Measurements from ENCODE around the gene ITSN1.

Gene ITSN1

GRCh38 chr21:33767960-33768359 is 125.7 kb downstream of the ITSN1 start:
- in situ Hi-C loops (cut with MboI; ENCODE audit: low sequenced_read_pairs, unreplicated experiment): no loop called here
- no peak for TF ChIP-seq CTCF (IDR thresholded peaks at IDR 0.05; ENCODE audit: borderline replicate concordance, control extremely low read depth, extremely low read depth, insufficient read depth, missing control alignments)
- no peak for DNase-seq (ENCODE audit: low spot score)

- in situ Hi-C loops (cut with MboI; ENCODE audit: low sequenced_read_pairs, unreplicated experiment): no loop called here
- DNase-seq (ENCODE audit: low spot score): no peak
- no peak for TF ChIP-seq CTCF (IDR thresholded peaks at IDR 0.05; ENCODE audit: borderline replicate concordance, control extremely low read depth, extremely low read depth, insufficient read depth, missing control alignments)
Observed at GRCh38 chr21:33769057-33769456, 126.8 kb downstream of the ITSN1 start.

DNA sequence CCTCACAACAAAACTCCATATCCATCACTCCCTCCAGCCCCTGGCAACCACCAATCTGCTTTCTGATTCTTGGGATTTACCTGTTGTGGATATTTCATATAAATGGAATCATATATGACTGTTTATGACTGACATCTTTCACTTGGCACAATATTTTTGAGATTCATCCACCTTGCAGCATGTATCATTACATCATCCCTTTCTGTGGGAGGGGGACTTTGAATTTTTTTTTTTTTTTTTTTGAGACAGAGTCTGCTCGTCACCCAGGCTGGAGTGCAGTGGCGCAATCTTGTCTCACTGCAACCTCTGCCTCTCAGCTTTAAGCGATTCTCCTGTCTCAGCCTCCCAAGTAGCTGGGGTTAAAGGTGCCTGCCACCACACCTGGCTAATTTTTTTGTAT is 128.2 kb downstream of the ITSN1 start:
- in situ Hi-C loops (cut with MboI; ENCODE audit: low sequenced_read_pairs, unreplicated experiment): no loop called here
- TF ChIP-seq CTCF (IDR thresholded peaks at IDR 0.05; ENCODE audit: borderline replicate concordance, control extremely low read depth, extremely low read depth, insufficient read depth, missing control alignments): no peak
- DNase-seq (ENCODE audit: low spot score): no peak

DNA sequence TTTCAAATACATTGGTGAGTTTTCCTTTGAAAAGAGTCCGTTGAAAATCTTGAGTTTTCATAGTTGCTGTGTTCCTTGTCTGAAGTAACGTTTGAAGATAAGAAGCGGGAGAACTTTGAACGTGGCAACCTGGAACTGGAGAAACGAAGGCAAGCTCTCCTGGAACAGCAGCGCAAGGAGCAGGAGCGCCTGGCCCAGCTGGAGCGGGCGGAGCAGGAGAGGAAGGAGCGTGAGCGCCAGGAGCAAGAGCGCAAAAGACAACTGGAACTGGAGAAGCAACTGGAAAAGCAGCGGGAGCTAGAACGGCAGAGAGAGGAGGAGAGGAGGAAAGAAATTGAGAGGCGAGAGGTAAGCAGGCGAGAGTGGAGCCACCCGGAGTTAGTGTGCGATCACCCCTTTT is 129.7 kb downstream of the ITSN1 start:
- TF ChIP-seq CTCF (IDR thresholded peaks at IDR 0.05; ENCODE audit: borderline replicate concordance, control extremely low read depth, extremely low read depth, insufficient read depth, missing control alignments): no peak
- DNase-seq (ENCODE audit: low spot score): no peak
- in situ Hi-C loops (cut with MboI; ENCODE audit: low sequenced_read_pairs, unreplicated experiment): no loop called here

GRCh38 chr21:33774551-33774950 is 132.2 kb downstream of the ITSN1 start:
- no peak for DNase-seq (ENCODE audit: low spot score)
- TF ChIP-seq CTCF (IDR thresholded peaks at IDR 0.05; ENCODE audit: borderline replicate concordance, control extremely low read depth, extremely low read depth, insufficient read depth, missing control alignments): no peak
- in situ Hi-C loops (cut with MboI; ENCODE audit: low sequenced_read_pairs, unreplicated experiment): no loop called here

DNA sequence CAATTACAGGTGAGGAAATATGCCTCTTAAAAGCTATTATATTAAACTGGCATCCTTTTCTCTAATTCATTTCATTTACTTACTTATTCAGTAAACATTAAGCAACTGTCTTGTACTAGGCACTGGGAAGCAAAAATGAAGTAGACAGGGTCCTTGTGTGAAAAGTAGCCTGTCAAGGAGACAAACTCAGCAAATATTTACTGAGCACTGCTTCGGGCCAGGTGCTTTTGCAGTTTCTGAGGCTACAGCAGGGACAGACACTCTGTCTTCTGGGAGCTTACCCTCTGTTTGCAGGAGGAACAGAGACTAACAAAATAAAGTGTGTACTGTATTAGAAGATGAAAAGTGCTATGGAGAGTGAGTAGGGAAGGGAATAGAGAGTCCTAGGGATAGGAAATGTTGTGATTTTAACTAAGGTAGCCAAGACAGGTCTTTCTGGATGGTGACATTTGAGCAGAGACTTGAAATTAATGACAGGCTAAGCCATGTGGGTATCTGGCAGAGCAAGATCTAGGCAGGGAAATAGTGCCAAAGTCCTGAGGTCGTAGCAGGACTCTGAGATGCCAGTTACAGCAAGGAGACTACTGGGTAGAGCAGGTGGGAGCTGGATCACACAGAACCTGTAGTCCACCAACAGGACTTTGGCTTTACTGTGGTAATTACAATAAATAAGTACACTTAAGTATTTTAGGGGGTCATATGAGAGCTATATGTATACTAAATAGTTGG is 133.0 kb downstream of the ITSN1 start:
- no peak for DNase-seq (ENCODE audit: low spot score)
- in situ Hi-C loops (cut with MboI; ENCODE audit: low sequenced_read_pairs, unreplicated experiment): no loop called here
- no peak for TF ChIP-seq CTCF (IDR thresholded peaks at IDR 0.05; ENCODE audit: borderline replicate concordance, control extremely low read depth, extremely low read depth, insufficient read depth, missing control alignments)

Data from GM13976 (cell line).